GM19043 (cell line): ENCODE data around the gene CFL1.
"Not testable (repeated sequence)": the region's sequence is repeated elsewhere in the genome, so short reads cannot be mapped to it uniquely, and the experiment has no call there.

Experiments
- ATAC-seq: cut with Tn5 transposase; IDR thresholded peaks from one replicate; pipeline ENCODE4 v1.9.1; 2021; ENCODE audit warnings: low read depth; ENCODE audit not compliant: unreplicated experiment

CFL1 gene

GRCh38 chr11:65859812-65860277 is 1.9 kb upstream of the CFL1 start:
- ATAC-seq = no peak

GRCh38 chr11:65859095-65859811 is 1.3 kb upstream of the CFL1 start:
- ATAC-seq = peak; percentile 51

- ATAC-seq = no peak
Measured at GRCh38 chr11:65858681-65859087, 704 bp upstream of the CFL1 start.

- no peak for ATAC-seq
Measured at GRCh38 chr11:65857500-65857852, 504 bp downstream of the CFL1 start.

GRCh38 chr11:65856689-65857499 is 1.1 kb downstream of the CFL1 start:
- peak; percentile 28 for ATAC-seq

GRCh38 chr11:65855927-65856363 is 2.0 kb downstream of the CFL1 start:
- no peak for ATAC-seq

GRCh38 chr11:65854852-65855837 is 2.8 kb downstream of the CFL1 start:
- no peak for ATAC-seq

- ATAC-seq = no peak
Measured at GRCh38 chr11:65854161-65854592, 3.8 kb downstream of the CFL1 start.

GRCh38 chr11:65853246-65853979 is 4.6 kb downstream of the CFL1 start:
- no peak for ATAC-seq

- no peak for ATAC-seq
Measured at GRCh38 chr11:65852508-65853245, 5.3 kb downstream of the CFL1 start.

GRCh38 chr11:65851811-65852507 is 6.0 kb downstream of the CFL1 start:
- no peak for ATAC-seq

- no peak for ATAC-seq
Measured at GRCh38 chr11:65851083-65851579, 6.8 kb downstream of the CFL1 start.

GRCh38 chr11:65850217-65851082 is 7.5 kb downstream of the CFL1 start:
- no peak for ATAC-seq

GRCh38 chr11:65849771-65850216 is 8.2 kb downstream of the CFL1 start:
- no peak for ATAC-seq

GRCh38 chr11:65849366-65849765 is 8.6 kb downstream of the CFL1 start:
- ATAC-seq = no peak

- ATAC-seq = not testable (repeated sequence)
Measured at GRCh38 chr11:65848693-65849092, 9.3 kb downstream of the CFL1 start.

GRCh38 chr11:65847746-65848145 is 10.2 kb downstream of the CFL1 start:
- no peak for ATAC-seq
